ENCODE measurements around the gene COBLL1.

Gene COBLL1, protein sequence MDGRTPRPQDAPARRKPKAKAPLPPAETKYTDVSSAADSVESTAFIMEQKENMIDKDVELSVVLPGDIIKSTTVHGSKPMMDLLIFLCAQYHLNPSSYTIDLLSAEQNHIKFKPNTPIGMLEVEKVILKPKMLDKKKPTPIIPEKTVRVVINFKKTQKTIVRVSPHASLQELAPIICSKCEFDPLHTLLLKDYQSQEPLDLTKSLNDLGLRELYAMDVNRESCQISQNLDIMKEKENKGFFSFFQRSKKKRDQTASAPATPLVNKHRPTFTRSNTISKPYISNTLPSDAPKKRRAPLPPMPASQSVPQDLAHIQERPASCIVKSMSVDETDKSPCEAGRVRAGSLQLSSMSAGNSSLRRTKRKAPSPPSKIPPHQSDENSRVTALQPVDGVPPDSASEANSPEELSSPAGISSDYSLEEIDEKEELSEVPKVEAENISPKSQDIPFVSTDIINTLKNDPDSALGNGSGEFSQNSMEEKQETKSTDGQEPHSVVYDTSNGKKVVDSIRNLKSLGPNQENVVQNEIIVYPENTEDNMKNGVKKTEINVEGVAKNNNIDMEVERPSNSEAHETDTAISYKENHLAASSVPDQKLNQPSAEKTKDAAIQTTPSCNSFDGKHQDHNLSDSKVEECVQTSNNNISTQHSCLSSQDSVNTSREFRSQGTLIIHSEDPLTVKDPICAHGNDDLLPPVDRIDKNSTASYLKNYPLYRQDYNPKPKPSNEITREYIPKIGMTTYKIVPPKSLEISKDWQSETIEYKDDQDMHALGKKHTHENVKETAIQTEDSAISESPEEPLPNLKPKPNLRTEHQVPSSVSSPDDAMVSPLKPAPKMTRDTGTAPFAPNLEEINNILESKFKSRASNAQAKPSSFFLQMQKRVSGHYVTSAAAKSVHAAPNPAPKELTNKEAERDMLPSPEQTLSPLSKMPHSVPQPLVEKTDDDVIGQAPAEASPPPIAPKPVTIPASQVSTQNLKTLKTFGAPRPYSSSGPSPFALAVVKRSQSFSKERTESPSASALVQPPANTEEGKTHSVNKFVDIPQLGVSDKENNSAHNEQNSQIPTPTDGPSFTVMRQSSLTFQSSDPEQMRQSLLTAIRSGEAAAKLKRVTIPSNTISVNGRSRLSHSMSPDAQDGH

GRCh38 chr2:164841719-164842623 is at the start of gene COBLL1:
COBLL1 (minus strand) TSS chr2:164841823; CDS start chr2:164841196, 627 bp downstream.
- DNase-seq, result peak; percentile 86

DNA sequence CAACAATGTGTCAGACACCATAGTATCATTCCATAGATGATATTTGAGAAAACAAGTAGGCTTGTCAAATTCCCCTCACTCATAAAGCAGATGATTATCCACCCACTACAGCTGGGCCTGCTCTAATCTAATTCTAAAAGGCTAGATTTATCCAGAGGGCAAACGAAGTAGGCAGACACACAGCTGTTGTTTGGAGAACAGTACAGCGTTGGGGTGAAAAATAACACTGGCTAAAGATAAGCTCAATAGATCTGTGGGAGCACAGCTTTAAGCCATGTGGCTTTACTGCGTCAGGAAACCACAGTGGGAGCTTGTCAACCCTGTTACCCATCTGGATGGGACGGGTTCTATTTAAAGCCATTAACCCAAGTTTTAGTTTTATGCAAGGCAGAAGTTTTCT is 48.9 kb upstream of the COBLL1 start:
- no peak for DNase-seq

- DNase-seq, result no peak
Measured at GRCh38 chr2:164888592-164888991, 47.0 kb upstream of the COBLL1 start.

GRCh38 chr2:164887434-164888144 is 46.0 kb upstream of the COBLL1 start:
- no peak for DNase-seq

DNA sequence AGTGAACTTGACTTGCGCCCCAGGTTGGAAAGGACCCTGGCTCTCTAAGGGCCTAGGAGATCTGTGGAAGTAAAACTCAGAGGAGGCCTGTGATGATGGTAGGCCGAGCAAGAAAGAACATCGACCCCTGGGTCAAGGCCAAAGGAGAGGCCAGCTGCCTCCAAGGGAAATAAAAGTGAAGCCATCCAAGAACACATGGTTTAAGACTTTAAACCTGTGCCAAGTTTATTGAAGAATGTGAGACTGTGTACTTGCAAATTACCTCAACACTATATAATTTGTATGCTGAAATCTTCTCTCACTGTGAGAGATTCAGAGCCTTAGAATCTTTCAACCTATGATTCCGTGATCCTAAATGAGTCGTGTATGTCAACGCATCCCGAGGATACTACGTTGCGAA is 40.7 kb upstream of the COBLL1 start:
- DNase-seq, result no peak

DNA sequence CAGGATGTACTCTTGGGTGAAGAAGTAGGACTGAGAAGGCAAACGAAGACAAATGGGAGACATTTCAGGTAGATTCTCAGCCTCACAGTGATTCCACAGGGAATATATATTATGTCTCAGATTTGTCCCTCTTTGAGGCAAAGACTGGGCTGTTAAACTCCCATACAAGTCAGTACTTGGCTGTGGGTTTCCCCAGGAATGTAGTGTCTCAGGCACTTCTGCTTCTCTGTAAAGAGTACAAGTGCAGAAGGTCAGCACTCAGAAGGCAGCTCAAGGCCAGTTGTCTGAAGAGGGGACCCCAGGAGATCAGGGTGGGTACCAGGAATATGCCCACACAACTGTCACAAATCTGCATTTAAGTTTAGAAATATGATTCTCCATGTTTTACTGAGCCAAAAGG is 39.9 kb upstream of the COBLL1 start:
- no peak for DNase-seq

DNA sequence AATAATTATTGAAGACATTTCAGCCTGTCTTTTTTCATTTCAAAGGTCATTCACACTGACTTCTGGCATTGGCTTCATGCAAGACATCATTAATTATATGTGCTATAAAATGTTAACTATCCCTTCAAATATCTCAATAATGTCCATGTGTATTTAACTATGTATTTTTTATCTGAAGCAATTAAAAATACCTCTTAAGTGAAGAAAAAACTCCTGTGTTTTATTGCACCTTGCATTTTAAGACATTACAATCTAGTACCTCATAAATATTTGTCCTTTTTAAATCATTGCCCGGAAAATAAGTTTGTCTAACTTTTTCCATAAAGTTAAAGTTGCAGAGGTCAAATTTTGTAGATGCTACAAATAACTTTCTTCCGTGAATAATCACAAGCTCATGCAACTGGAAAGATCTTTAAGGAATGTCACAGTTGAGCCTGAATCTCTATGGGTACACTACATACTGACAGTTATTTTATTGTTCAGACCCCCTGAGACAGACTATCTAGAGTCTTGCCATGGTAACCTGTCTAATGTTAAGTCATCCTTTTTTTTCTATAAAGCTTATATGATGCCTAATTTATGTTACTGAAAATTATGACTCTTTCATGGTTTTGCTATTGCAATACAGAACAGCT is 38.4 kb upstream of the COBLL1 start:
- no peak for DNase-seq

DNA sequence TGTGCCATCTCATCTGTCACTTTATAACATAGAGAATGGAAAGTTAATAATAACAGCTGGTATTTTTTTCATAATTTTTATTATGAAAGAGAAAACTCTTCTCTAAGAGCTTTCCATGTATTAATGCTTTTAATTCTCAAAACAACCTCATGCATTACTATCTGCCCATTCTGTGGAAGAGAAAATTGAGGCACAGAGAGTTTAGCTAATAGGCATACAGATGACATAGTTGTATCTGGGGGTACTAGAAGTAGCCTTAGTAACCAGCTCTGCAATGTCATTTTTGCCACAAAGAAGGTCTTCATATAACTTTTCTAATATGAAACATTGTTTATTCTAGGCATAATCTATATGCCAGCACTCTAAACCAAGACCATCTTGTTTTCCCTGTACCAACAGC is 36.3 kb upstream of the COBLL1 start:
- DNase-seq, result no peak

- no peak for DNase-seq
Measured at GRCh38 chr2:164877169-164877568, 35.5 kb upstream of the COBLL1 start.

DNA sequence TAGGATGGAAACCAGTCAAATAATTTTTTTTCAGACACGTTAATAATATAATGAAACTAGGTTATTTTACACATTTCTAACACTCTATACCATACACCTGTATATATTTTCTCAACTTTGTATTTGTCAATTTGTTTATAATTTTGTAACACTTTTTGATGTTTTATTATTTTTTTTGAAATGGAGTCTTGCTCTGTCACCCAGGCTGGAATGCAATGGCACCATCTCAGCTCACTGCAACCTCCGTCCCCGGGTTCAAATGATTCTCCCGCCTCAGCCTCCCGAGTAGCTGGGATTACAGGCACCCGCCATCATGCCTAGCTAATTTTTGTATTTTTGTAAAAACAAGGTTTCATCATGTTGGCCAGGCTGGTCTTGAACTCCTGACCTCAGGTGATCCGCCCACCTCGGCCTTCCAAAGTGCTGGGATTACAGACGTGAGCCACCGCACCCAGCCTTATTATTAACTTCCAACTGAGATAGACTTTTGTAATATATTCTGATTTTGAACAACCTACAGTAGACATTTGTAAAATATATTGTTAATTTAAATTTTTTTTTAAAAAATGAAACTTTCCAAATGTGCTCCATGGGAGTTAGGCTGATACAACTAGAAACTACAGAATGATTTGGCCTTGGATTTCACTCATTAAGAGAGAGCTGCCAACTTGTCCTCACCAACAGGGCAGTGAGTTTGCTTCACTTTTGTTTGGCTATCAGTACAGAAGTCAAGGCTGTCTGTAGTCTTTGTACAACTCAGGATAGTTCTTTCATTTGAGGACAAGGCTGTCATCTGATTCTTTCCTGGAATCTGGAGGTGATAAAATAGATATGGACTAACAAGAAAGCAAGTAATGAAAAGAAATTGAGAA is 33.9 kb upstream of the COBLL1 start:
- DNase-seq, result no peak

DNA sequence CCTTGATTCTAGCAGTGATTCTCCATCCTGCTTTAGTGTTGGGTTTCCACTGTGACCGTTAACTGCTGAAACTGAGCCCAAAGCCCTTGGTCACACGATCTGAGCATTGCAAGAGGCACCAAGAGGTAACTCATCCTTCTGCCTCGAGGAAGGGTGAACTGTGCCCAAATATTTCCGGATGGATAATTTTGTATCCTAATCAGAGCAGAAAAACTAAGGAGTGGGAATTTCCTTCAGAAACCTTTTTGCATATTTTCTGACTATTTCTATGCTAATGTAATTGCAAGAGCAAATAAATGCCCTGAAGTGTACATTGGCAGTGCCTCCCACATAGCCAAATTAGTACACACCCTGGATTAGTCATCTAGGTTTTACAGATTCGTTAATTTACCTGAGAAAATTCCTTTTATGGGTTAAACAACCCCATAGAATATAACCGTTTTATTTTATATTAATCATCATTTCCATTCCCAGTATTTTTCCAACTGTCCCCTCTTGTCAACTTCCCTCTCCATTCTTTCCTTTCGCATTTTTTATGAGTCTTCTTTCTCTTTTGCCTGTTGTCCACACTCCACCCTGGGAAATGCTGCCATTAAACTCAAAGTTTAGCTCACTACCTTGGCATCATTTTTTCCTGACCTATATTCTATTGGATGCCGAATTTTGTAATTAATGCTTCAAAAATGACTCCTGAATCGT is 31.7 kb upstream of the COBLL1 start:
- DNase-seq, result no peak

GRCh38 chr2:164871404-164871803 is 29.8 kb upstream of the COBLL1 start:
- DNase-seq, result no peak

- no peak for DNase-seq
Measured at GRCh38 chr2:164869420-164869772, 27.8 kb upstream of the COBLL1 start.

- no peak for DNase-seq
Measured at GRCh38 chr2:164868563-164869419, 27.2 kb upstream of the COBLL1 start.

GRCh38 chr2:164867779-164868397 is 26.3 kb upstream of the COBLL1 start:
- DNase-seq, result no peak

DNA sequence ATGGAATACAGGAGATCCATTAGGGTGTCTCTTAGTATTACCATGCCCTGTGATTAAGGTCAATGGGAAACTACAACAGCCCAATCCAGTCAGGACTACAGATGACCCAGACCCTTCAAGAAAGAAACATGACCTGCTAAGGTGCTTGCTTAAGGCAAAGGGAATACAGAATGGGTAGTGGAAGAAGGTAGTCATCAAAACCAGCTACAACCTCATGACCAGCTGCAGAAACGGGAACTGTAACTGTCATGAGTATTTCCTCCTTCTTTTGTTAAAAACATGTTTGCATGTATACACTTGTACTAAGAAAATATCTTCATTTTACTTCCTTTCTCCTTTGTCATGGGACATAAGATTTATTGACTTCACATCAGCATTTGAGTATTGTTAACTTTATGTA is 24.8 kb upstream of the COBLL1 start:
- DNase-seq, result peak; percentile 56

- no peak for DNase-seq
Measured at GRCh38 chr2:164860694-164861042, 19.0 kb upstream of the COBLL1 start.

All from KG1 (cell line).